Measurements from ENCODE around the gene PIK3R2. TPM values are rescaled to one million over a fixed set of nuclear protein-coding genes. Genes with fewer than 3 reads are reported as not detected.

PIK3R2 gene
- total and polyA plus RNA-seq, 2 of the 13 experiments (the other 11 are each of a cell fraction or from before 2014, with no cell fraction given) = 18.6 to 25.3 TPM

GRCh38 chr19:18203863-18204393 is 51.0 kb downstream of the PIK3R2 start, which contains the start of gene RAB3A (continued):
- TF ChIP-seq AFF4 (CRISPR knock-in tag; IDR thresholded peaks at IDR 0.05) (no peak), ZMYM2 (CRISPR knock-in tag; IDR thresholded peaks at IDR 0.05) (no peak), MXD1 (CRISPR knock-in tag; IDR thresholded peaks at IDR 0.05) (no peak; the same call in 1 of the 2 replicates), ZNF343 (CRISPR knock-in tag; IDR thresholded peaks at IDR 0.05) (no peak), SMAD9 (CRISPR knock-in tag; IDR thresholded peaks at IDR 0.05) (no peak), RXRB (CRISPR knock-in tag; IDR thresholded peaks at IDR 0.05; ENCODE audit: borderline replicate concordance) (no peak), ZUFSP (CRISPR knock-in tag; IDR thresholded peaks at IDR 0.05; ENCODE audit: borderline replicate concordance) (no peak), TBL1XR1 (IDR thresholded peaks at IDR 0.05; ENCODE audit: borderline replicate concordance, low read length, partially characterized antibody) (no peak), SMARCE1 (IDR thresholded peaks at IDR 0.05; ENCODE audit: borderline replicate concordance) (no peak), ATF6 (CRISPR knock-in tag; conservative IDR thresholded peaks at IDR 0.05) (no peak), NAIF1 (CRISPR knock-in tag; IDR thresholded peaks at IDR 0.05; ENCODE audit: borderline replicate concordance) (no peak), TCF7L2 (IDR thresholded peaks at IDR 0.05; ENCODE audit: low read depth, low read length) (no peak), ARNT (IDR thresholded peaks at IDR 0.05) (no peak), PTBP1 (IDR thresholded peaks at IDR 0.05; ENCODE audit: low read depth, low read length, poor library complexity, severe bottlenecking) (no peak), ZNF276 (CRISPR knock-in tag; IDR thresholded peaks at IDR 0.05; ENCODE audit: low read depth) (no peak), ZNF205 (CRISPR knock-in tag; IDR thresholded peaks at IDR 0.05) (no peak), HINFP (CRISPR knock-in tag; IDR thresholded peaks at IDR 0.05; ENCODE audit: low read depth) (peak; percentile 50; the same call in 1 of the 2 replicates), SNRNP70 (IDR thresholded peaks at IDR 0.05; ENCODE audit: low read depth, low read length) (no peak)
